ENCODE measurements around the gene TBC1D30.
"Not testable (repeated sequence)": the region's sequence is repeated elsewhere in the genome, so short reads cannot be mapped to it uniquely, and the experiment has no call there.

The TBC1D30 gene, protein sequence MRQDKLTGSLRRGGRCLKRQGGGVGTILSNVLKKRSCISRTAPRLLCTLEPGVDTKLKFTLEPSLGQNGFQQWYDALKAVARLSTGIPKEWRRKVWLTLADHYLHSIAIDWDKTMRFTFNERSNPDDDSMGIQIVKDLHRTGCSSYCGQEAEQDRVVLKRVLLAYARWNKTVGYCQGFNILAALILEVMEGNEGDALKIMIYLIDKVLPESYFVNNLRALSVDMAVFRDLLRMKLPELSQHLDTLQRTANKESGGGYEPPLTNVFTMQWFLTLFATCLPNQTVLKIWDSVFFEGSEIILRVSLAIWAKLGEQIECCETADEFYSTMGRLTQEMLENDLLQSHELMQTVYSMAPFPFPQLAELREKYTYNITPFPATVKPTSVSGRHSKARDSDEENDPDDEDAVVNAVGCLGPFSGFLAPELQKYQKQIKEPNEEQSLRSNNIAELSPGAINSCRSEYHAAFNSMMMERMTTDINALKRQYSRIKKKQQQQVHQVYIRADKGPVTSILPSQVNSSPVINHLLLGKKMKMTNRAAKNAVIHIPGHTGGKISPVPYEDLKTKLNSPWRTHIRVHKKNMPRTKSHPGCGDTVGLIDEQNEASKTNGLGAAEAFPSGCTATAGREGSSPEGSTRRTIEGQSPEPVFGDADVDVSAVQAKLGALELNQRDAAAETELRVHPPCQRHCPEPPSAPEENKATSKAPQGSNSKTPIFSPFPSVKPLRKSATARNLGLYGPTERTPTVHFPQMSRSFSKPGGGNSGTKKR

GRCh38 chr12:64824500-64825142 is at the start of gene TBC1D30:
TSS of gene TBC1D30 (plus strand) at chr12:64824647. CDS start at chr12:64824880, 233 bp downstream.
- DNase-seq (ENCODE audit: low spot score), result no peak

DNA sequence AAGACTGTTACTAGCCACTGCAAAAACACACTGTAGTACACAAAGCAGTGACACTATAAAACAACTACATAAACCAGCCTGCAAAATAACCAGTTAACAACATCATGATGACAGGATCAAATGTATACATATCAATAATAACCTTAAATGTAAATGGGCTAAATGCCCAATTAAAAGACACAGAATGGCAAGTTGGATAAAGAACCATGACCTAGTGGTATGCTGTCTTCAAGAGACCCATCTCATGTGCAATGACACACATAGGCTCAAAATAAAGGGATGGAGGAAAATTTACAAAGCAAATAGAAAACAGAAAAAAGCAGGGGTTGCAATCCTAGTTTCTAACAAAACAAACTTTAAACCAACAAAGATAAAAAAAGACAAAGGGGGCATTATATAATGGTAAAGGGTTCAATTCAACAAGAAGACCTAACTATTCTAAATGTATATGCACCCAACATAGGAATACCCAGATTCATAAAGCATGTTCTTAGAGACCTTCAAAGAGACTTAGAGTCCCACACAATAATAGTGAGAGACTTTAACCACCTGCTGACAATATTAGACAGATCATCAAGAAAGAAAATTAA is 49.2 kb upstream of the TBC1D30 start:
- not testable (repeated sequence) for DNase-seq (ENCODE audit: low spot score)

DNA sequence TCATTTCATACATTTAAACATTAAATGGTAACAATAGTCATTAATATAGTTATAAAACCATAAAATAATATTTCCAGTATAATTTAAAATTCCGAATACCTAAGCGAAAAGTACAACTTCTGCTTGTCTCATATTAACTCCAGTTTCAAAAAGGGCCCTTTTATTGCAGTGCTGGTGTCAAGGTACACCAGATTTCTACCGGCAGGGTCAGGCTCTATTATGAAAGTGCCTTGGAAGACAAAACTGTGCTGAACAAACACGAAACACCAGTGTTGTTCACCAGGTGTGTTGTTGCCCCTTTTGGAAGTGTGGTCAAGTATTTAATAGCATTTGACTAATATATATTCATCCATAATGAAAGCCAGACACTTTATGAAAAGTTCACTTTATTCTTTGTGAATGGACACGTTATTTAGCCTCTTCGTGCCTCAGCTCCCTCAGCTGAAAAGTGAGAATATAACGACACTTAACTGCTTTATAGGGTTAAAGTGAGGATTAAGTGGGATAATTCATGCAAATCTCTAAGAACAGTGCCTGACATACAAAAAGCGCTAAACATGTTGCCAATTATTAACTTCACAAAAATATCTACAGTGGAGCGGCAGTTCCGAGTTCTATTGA is 45.0 kb upstream of the TBC1D30 start:
- DNase-seq (ENCODE audit: low spot score), result no peak

DNA sequence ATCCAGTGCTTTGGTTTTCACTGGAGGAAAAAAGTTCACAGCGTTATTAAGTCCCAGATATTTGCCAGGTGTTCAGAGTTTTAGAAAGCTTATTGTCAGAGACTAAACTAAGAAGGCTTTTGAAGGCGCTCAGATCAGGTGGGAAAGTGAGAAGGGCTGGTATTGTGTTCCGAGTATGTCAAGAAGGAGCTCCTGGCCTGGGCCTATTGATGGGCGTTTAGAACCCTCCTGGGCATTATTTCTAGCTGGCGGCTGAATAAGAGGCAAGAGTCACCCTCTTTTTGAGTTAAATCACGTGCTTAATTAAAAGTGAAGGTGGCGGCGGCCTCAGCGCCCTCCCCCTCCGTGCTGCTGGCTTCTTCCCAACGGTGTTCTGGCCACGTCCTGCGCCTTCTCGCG is 44.3 kb upstream of the TBC1D30 start:
- DNase-seq (ENCODE audit: low spot score), result no peak

DNA sequence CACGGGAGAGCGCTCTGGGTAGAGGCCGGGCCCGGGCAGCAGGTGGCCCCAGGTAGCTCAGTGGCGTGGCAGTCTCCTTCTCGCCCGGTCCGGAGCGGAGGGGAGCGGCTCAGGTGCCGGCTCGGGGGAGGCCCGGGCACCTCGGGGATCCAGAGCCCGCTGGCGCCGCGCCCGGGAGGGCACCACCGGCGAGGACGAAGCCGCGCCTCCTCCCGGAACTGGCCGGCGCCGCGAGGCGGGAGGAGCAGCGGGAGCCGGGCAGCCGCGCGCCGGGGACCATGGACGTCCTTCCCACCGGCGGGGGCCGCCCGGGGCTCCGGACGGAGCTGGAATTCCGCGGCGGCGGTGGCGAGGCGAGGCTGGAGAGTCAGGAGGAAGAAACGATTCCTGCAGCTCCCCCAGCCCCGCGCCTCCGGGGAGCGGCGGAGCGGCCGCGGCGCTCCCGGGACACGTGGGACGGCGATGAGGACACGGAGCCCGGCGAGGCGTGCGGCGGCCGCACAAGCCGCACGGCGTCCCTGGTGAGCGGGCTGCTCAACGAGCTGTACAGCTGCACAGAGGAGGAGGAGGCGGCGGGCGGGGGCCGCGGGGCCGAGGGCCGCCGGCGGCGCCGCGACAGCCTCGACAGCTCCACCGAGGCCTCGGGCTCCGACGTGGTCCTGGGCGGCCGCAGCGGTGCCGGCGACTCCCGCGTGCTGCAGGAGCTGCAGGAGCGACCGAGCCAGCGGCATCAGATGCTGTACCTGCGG is 43.7 kb upstream of the TBC1D30 start:
- DNase-seq (ENCODE audit: low spot score), result no peak

DNA sequence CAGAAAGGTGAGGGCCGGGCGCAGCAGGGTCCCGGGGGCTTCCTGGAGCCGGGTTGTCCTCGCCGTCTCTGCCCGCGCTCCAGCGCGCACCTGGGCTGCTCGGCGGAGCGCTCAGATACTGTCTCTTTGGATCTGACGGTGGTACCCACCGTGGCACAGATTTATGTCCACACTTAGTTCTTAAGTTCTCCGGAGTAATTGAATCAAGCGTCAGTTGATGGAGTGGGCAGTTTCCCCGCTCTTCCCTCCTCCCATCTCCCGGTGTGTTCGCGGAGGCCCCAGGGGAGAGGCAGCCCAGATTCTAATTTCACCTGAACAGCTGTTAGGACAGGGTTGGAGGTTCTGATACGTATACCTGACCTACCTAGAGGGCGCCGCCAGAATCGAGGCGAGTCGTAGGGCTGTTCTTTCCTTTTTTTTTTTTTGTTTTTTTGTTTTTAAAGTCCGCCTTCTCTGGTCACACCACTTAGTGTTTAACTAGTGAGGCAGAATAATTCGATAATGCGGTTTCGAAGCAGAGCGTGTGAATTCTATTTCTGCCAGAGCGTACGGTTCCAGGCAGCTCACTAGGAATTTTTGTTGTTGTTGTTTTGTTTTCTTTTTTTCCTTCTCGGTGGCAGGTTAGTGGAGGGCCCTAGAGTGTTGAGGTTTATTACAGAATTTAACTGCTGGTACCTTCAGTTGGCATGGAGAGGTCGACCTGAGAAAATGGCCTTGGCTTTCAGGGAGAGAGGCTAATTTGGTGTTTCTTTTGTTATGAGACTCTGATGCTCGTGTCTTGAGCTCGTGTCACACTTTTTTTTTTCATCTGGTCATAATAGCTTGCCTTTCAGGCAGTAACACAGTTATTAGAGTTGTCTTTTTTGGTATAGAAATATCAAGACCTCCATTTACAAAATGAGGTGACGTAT is 42.9 kb upstream of the TBC1D30 start:
- DNase-seq (ENCODE audit: low spot score), result no peak

DNA sequence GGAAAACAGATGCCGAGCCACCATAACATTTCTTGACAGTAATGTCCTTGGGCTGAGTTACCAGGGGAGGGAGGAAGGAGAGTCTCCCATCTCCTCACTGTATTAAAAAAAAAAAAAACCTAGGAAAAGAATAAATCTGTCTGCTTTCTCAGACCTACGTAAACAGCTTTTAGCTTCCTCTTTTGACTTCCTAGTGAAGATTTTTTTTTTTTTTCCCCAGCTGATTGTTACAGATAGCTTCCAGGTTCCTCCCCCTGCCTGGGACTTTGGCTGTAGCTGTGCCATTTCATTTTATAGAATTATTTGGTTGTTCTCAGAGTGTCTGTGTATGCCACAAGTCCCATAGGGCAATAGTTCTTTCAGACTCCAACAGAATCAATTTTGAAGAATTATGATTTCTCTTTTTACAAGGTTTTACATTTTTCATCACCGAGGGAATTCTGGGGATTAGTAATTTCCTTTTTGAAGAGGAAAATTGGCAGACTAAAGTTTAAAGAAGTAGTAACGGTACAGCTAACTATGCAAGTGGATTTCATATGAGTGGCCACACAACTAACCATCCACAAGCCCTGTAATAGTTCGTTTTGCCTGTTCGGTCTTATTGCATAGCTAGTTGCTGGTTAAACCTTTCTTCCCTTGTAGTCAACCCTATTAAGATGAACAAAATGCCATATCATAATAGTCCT is 42.1 kb upstream of the TBC1D30 start:
- no peak for DNase-seq (ENCODE audit: low spot score)

GRCh38 chr12:64785838-64786237 is 38.6 kb upstream of the TBC1D30 start:
- DNase-seq (ENCODE audit: low spot score), result no peak

- DNase-seq (ENCODE audit: low spot score), result no peak
These were observed 34.3 kb upstream of the TBC1D30 start for GRCh38 chr12:64790166-64790565.

GRCh38 chr12:64791036-64791435 is 33.4 kb upstream of the TBC1D30 start:
- DNase-seq (ENCODE audit: low spot score), result no peak

DNA sequence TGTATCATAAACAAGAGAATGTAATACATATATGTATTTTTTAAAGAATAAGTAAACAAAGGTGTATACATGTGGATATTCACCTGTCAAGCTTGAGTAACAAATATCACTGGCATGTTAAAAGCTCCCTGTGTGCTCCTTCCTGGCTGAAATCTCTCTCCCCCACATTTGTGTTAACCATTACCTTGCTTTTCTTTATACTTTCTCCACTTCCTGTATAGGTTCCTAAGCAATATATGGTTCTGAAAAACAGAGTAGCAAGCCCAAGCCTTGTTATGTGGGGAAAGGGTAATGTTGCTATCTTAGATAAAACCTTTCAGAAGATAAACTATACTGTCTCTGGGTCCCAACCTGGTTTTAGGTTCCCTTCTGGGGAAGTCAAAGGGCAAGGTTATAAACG is 32.3 kb upstream of the TBC1D30 start:
- DNase-seq (ENCODE audit: low spot score), result no peak

DNA sequence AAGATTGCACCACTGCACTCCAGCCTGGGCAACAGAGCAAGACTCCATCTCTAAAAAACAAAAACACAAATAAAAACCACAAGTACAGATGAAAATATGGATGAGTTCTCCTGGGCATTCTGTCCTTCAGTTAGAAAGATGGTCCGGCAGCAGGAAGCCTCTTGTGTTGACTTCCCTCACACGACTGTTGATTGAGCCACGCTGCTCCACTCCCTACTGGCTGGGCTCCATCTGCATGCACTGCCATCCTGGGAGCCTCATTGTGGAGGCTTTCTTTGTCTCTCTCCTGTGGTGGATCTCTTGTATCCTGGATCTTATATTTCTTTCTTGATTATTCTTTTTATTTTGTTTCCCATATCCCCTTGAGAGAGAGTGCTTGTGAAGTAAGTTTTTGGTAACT is 30.8 kb upstream of the TBC1D30 start:
- no peak for DNase-seq (ENCODE audit: low spot score)

DNA sequence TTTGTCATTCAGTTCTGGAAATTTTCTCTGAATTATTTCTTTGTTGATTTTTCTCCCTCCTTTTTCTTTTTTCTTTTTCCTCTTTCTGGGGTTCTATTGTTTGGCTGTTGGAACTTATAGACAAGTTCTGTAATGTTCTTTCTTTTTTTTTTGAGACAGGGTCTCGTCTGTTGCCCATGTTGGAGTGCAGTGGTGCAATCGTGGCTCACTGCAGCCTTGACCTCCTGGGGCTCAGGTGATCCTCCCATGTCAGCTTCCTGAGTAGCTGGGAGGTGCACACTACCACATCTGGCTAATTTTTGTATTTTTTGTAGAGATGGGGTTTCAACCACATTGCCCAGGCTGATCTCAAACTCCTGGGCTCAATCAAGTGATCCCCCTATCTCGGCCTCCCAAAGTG is 30.1 kb upstream of the TBC1D30 start:
- DNase-seq (ENCODE audit: low spot score), result no peak

DNA sequence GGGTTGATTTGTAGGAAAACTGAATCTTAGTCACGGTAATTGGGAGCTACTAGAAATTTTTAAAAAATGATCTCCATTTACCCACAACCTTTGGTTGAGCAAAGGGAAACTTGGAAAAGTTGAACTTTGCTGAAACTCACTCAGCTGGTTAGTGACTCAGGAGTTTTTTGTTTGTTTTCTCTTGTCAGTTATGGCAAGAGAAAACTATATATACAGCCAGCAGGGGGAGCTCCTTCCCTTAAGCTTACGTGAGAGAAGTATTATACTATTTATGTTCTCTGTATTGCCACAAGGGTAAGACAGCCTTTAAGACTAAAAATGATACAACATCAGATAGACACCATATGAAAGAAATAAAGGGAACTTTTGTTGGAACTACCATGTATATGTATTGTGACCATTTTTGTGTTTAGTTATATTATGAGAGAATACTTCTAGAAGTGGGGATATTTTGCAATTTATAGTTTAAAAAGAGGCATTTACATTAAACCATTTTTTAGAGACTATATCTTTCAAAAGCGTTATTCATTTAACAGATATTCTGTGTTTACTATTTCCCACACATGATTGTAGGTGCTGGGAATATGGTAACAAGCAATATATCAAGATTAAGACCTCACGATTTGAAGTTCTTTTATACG is 28.1 kb upstream of the TBC1D30 start:
- DNase-seq (ENCODE audit: low spot score), result peak; percentile 92

GRCh38 chr12:64797156-64797555 is 27.3 kb upstream of the TBC1D30 start:
- DNase-seq (ENCODE audit: low spot score), result no peak

DNA sequence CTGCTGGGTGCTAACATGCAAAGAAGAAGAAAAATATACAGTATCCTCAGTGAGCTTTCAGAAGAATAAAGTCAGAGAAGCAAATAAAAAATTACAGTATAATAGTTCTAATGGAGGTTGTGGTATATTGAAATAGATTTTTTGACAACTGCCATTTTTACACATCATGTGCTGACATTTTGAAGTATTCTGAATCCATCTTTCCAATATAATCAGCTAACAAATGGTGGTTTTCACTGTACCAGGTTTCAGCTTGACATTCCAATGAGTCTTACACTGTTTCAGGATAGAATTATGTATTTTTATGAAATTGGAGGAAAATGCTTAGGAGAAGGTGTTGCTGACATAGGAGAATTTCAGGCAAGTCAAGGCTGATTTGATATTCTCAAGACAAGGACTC is 26.3 kb upstream of the TBC1D30 start:
- no peak for DNase-seq (ENCODE audit: low spot score)

DNA sequence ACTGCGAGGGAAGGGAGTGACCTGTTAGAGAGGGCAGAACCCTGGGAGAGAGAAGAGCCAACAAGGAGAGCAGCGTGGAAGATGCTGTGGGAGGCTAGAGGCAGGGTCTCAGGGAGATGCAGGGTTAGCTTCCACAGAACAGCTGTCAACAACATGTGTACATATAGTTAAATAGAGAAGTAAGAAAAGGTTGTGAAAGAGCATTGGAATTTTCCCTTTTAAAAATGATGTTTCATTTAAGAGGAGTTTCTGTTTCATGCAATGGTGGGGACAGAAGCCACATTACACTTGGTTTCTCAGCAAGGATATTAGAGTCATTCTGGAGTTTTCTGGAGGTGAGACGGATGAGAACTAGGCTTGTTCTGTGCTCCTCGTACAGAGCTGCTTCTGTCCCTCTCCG is 23.8 kb upstream of the TBC1D30 start:
- DNase-seq (ENCODE audit: low spot score), result no peak

- DNase-seq (ENCODE audit: low spot score), result no peak
These were observed 23.1 kb upstream of the TBC1D30 start for GRCh38 chr12:64801381-64801780.

GRCh38 chr12:64802180-64802775 is 22.2 kb upstream of the TBC1D30 start:
- peak; percentile 68 for DNase-seq (ENCODE audit: low spot score)
